Measurements from ENCODE around the gene DHRS12.

Gene DHRS12

DNA sequence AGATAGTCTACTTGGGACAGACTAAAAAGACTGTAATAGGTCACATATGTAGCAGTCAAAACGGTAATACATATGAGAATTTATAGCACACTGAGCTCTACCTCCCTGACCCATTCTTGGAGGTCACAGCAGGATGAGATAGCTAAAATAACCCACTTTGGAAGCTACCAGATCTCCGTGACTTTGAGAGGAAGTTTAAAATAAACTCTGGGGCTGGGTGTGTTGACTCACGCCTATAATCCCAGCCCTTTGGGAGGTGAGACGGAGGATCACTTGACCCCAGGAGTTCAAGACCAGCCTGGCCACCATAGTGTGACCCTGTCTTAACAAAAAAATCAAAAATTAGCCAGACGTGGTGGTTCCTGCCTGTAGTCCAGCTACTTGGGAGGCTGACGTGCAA is 45.3 kb downstream of the DHRS12 start:
- no peaks in the 10 kb centered on the region for H3K79me2 ChIP-seq (ENCODE audit: control insufficient read depth, insufficient read depth, low read length)
- no peak overlapping the region for H3K56ac ChIP-seq (ENCODE audit: low read length)
- H3K23ac ChIP-seq (ENCODE audit: low read length), result no peak overlapping the region
- H2AK5ac ChIP-seq (ENCODE audit: low read length), result no peak overlapping the region
- no peak overlapping the region for H3K4me2 ChIP-seq (ENCODE audit: low read length)
- no CpG with 5 or more reads among the region's 6 CpGs for WGBS (ENCODE audit: extremely low coverage, insufficient coverage, low lambda C conversion rate)
- no peak overlapping the region for H3K4ac ChIP-seq (ENCODE audit: low read depth, low read length)
- H3K18ac ChIP-seq (ENCODE audit: low read length), result no peak overlapping the region
- H3K36me3 ChIP-seq (ENCODE audit: control insufficient read depth, insufficient read depth, low read length), result no peaks in the 10 kb centered on the region
- H3K27me3 ChIP-seq (ENCODE audit: insufficient read depth, low read length, poor library complexity), result no peaks in the 10 kb centered on the region
- no peaks in the 10 kb centered on the region for H3K4me1 ChIP-seq (ENCODE audit: control insufficient read depth, low read depth, low read length)
- H3K79me1 ChIP-seq (ENCODE audit: low read length), result no peaks in the 10 kb centered on the region
- H3K4me3 ChIP-seq (ENCODE audit: low read length), result no peak overlapping the region
- no peak overlapping the region for H3K27ac ChIP-seq (ENCODE audit: low read depth, low read length)
- no peak overlapping the region for H4K8ac ChIP-seq (ENCODE audit: low read depth, low read length)
- H2BK15ac ChIP-seq (replicated peaks; ENCODE audit: low read depth), result no peak overlapping the region
- H4K5ac ChIP-seq (ENCODE audit: low read length), result no peak overlapping the region
- DNase-seq, result no peak
- no peak overlapping the region for H2BK5ac ChIP-seq (ENCODE audit: low read length)
- no peak overlapping the region for H3K9ac ChIP-seq (ENCODE audit: low read length)
- no peak overlapping the region for H2BK120ac ChIP-seq (ENCODE audit: low read depth, low read length)

DNA sequence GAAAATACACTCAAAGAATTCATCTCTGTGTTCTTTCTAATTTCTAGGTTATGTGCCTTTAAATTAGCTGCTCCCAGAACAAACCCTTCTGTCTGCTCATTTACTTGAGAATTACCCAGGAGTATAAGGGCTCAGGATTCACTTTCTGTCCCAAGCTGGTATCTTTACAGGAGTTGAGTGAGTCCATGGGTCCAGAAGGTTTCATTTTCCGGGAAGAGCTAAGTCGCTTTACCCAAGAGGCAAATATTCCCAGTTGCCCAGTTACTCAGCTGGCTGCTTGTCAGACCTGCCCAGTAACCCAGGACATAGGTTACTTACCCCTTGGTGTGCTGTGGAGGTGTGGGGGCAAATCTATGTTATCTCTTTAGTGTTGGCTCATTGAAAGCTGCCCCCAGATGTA is 47.3 kb downstream of the DHRS12 start:
- Histone ChIP-seq H3K23ac (ENCODE audit: low read length) (no peak overlapping the region), H3K4me2 (ENCODE audit: low read length) (no peak overlapping the region), H2BK5ac (ENCODE audit: low read length) (no peak overlapping the region), H3K79me2 (ENCODE audit: control insufficient read depth, insufficient read depth, low read length) (no peaks in the 10 kb centered on the region), H2BK120ac (ENCODE audit: low read depth, low read length) (no peak overlapping the region), H4K5ac (ENCODE audit: low read length) (no peak overlapping the region), H3K27ac (ENCODE audit: low read depth, low read length) (no peak overlapping the region), H4K8ac (ENCODE audit: low read depth, low read length) (no peak overlapping the region), H2AK5ac (ENCODE audit: low read length) (no peak overlapping the region), H2BK15ac (replicated peaks; ENCODE audit: low read depth) (no peak overlapping the region), H3K36me3 (ENCODE audit: control insufficient read depth, insufficient read depth, low read length) (no peaks in the 10 kb centered on the region), H3K56ac (ENCODE audit: low read length) (no peak overlapping the region), H3K4me3 (ENCODE audit: low read length) (no peak overlapping the region), H3K27me3 (ENCODE audit: insufficient read depth, low read length, poor library complexity) (no peaks in the 10 kb centered on the region), H3K4ac (ENCODE audit: low read depth, low read length) (no peak overlapping the region), H3K18ac (ENCODE audit: low read length) (no peak overlapping the region), H3K4me1 (ENCODE audit: control insufficient read depth, low read depth, low read length) (no peaks in the 10 kb centered on the region), H3K79me1 (ENCODE audit: low read length) (no peaks in the 10 kb centered on the region), H3K9ac (ENCODE audit: low read length) (no peak overlapping the region)
- DNase-seq, result no peak
- no CpG with 5 or more reads among the region's 2 CpGs for WGBS (ENCODE audit: extremely low coverage, insufficient coverage, low lambda C conversion rate)

DNA sequence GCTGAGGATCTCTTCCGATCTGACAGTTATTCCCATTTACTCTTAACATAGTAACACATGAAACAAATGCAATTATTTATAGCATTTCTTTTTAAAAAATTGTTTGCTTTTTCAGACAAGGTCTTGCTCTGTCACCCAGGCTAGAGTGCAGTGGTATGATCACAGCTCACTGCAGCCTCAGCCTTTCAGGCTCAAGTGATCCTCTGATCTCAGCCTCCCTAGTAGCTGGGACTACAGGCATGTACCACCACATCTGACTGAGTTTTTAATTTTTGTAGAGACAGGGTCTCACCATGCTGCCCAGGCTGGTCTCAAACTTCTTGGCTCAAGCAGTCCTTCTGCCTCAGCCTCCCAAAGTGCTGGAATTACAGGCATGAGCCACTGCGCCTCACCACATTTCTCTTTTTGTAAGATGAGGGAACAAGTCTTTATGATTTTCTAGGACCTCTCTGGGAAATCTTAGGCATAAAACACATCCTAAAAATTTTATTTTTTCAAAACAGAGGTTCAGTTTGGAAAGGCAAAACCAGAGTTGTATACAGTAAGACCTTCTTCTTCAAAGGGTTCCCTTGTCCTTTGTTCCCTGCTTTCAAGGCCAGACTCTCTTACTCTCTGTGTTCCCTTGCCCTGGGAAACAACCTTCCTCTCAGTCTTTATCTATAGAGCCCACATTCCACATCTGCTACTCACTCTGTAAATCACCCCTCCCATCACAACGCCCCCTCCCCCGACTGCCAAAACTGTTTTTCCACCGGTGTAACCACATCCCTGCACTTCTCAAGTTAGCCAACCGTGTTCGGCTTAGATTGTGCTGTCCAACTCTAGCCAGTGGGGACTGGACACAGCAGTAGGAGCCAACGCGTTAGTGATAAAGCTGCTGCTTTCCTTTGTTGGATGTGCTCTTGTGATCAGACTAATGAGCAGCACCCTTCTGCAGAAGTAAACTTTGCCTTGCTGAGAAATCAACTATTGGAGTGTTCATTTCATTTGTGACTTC is 56.2 kb downstream of the DHRS12 start:
- no peak overlapping the region for H3K23ac ChIP-seq (ENCODE audit: low read length)
- no peaks in the 10 kb centered on the region for H3K79me2 ChIP-seq (ENCODE audit: control insufficient read depth, insufficient read depth, low read length)
- H3K4ac ChIP-seq (ENCODE audit: low read depth, low read length), result no peak overlapping the region
- no peak overlapping the region for H3K27ac ChIP-seq (ENCODE audit: low read depth, low read length)
- 100% methylated on average over 2 of the region's 9 CpGs for WGBS (ENCODE audit: extremely low coverage, insufficient coverage, low lambda C conversion rate)
- H4K5ac ChIP-seq (ENCODE audit: low read length), result no peak overlapping the region
- no peak overlapping the region for H2BK5ac ChIP-seq (ENCODE audit: low read length)
- no peak overlapping the region for H4K8ac ChIP-seq (ENCODE audit: low read depth, low read length)
- H3K4me3 ChIP-seq (ENCODE audit: low read length), result peak overlapping the region; percentile 5
- H3K9ac ChIP-seq (ENCODE audit: low read length), result no peak overlapping the region
- H3K4me1 ChIP-seq (ENCODE audit: control insufficient read depth, low read depth, low read length), result no peaks in the 10 kb centered on the region
- no peaks in the 10 kb centered on the region for H3K79me1 ChIP-seq (ENCODE audit: low read length)
- no peak overlapping the region for H3K18ac ChIP-seq (ENCODE audit: low read length)
- no peak overlapping the region for H2BK120ac ChIP-seq (ENCODE audit: low read depth, low read length)
- no peak for DNase-seq
- no peak overlapping the region for H2AK5ac ChIP-seq (ENCODE audit: low read length)
- no peak overlapping the region for H3K4me2 ChIP-seq (ENCODE audit: low read length)
- H3K36me3 ChIP-seq (ENCODE audit: control insufficient read depth, insufficient read depth, low read length), result peaks cover 1% of the 10 kb centered on the region
- H3K56ac ChIP-seq (ENCODE audit: low read length), result no peak overlapping the region
- H3K27me3 ChIP-seq (ENCODE audit: insufficient read depth, low read length, poor library complexity), result no peaks in the 10 kb centered on the region
- H2BK15ac ChIP-seq (replicated peaks; ENCODE audit: low read depth), result no peak overlapping the region

DNA sequence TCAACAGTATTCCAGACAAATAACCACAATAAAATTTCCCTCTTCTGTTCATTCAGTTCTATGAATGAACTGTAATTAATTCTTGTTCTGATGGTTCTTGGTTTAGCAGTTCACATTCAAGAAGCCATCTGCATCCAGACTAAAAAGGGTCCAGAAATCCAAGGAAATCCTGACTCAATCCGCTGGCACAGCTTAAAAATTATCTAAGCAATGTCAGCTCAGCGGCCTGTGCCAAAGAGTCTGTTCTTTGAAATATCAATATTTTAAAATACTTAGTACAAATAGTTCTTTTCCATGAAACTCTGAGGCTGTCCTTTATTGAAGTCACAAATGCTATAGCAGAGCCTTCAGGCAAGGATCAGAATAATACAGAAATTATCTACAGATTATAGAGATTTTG is 57.2 kb downstream of the DHRS12 start:
- Histone ChIP-seq H2BK120ac (ENCODE audit: low read depth, low read length) (no peak overlapping the region), H3K79me2 (ENCODE audit: control insufficient read depth, insufficient read depth, low read length) (no peaks in the 10 kb centered on the region), H4K5ac (ENCODE audit: low read length) (no peak overlapping the region), H2AK5ac (ENCODE audit: low read length) (no peak overlapping the region), H2BK5ac (ENCODE audit: low read length) (no peak overlapping the region), H3K4me3 (ENCODE audit: low read length) (no peak overlapping the region), H3K18ac (ENCODE audit: low read length) (no peak overlapping the region), H3K27me3 (ENCODE audit: insufficient read depth, low read length, poor library complexity) (no peaks in the 10 kb centered on the region), H3K27ac (ENCODE audit: low read depth, low read length) (no peak overlapping the region), H3K4ac (ENCODE audit: low read depth, low read length) (no peak overlapping the region), H3K23ac (ENCODE audit: low read length) (no peak overlapping the region), H3K79me1 (ENCODE audit: low read length) (no peaks in the 10 kb centered on the region), H3K4me2 (ENCODE audit: low read length) (no peak overlapping the region), H3K9ac (ENCODE audit: low read length) (no peak overlapping the region), H3K56ac (ENCODE audit: low read length) (no peak overlapping the region), H3K4me1 (ENCODE audit: control insufficient read depth, low read depth, low read length) (no peaks in the 10 kb centered on the region), H3K36me3 (ENCODE audit: control insufficient read depth, insufficient read depth, low read length) (peaks cover 1% of the 10 kb centered on the region), H4K8ac (ENCODE audit: low read depth, low read length) (no peak overlapping the region), H2BK15ac (replicated peaks; ENCODE audit: low read depth) (no peak overlapping the region)
- no peak for DNase-seq
- WGBS (ENCODE audit: extremely low coverage, insufficient coverage, low lambda C conversion rate), result no CpG with 5 or more reads among the region's 2 CpGs

DNA sequence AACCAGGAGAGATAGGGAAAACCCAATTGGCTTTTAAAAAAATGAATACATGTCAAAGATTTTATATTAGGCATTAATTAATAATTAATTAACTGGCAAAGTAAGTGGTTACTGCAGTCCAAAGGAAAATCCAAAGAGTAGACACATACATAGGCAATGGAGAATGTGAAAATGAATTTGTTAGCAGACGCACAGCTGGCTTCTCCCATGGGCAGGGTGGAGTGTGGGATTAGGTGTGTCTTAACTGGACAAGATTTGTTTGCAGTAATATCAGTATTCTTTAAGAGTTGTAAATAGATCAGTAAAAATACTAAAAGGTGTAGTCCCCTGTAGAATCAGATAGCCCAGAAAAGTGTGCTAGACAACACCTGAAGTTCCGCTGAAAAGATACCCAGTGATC is 58.7 kb downstream of the DHRS12 start:
- no CpG with 5 or more reads among the region's 2 CpGs for WGBS (ENCODE audit: extremely low coverage, insufficient coverage, low lambda C conversion rate)
- Histone ChIP-seq H3K4me3 (ENCODE audit: low read length) (no peak overlapping the region), H3K23ac (ENCODE audit: low read length) (no peak overlapping the region), H2AK5ac (ENCODE audit: low read length) (no peak overlapping the region), H2BK5ac (ENCODE audit: low read length) (no peak overlapping the region), H3K79me1 (ENCODE audit: low read length) (no peaks in the 10 kb centered on the region), H4K5ac (ENCODE audit: low read length) (no peak overlapping the region), H3K56ac (ENCODE audit: low read length) (no peak overlapping the region), H3K27me3 (ENCODE audit: insufficient read depth, low read length, poor library complexity) (no peaks in the 10 kb centered on the region), H2BK15ac (replicated peaks; ENCODE audit: low read depth) (no peak overlapping the region), H3K4me1 (ENCODE audit: control insufficient read depth, low read depth, low read length) (no peaks in the 10 kb centered on the region), H3K9ac (ENCODE audit: low read length) (no peak overlapping the region), H3K4me2 (ENCODE audit: low read length) (no peak overlapping the region), H3K36me3 (ENCODE audit: control insufficient read depth, insufficient read depth, low read length) (peaks cover 1% of the 10 kb centered on the region), H3K79me2 (ENCODE audit: control insufficient read depth, insufficient read depth, low read length) (no peaks in the 10 kb centered on the region), H3K27ac (ENCODE audit: low read depth, low read length) (no peak overlapping the region), H4K8ac (ENCODE audit: low read depth, low read length) (no peak overlapping the region), H3K18ac (ENCODE audit: low read length) (no peak overlapping the region), H3K4ac (ENCODE audit: low read depth, low read length) (no peak overlapping the region), H2BK120ac (ENCODE audit: low read depth, low read length) (no peak overlapping the region)
- DNase-seq, result no peak

Data from mesendoderm (in vitro differentiated cells).